Pancreas (tissue), 10 donors: ENCODE measurements around the gene SETD9. TPM values are rescaled to one million over a fixed set of nuclear protein-coding genes. Genes with fewer than 3 reads are reported as not detected.

Experiments
- ATAC-seq, 4 donors: fragments of 200-7000 bp; cut with Tn5 transposase; one replicate each; pipeline versions ENCODE4 v1.8.0 to v1.9.1; 2020; ENCODE audit warnings: mild to moderate bottlenecking in 4 of 4, moderate library complexity in 4 of 4
- DNase-seq, 6 donors: peaks; one replicate each; pipeline ENCODE4 v3.0.0-alpha.2; 2020
- FAIRE-seq: peaks from 2 replicates; lab custom pipeline; 2012; peaks lifted over from hg19 to GRCh38; lab: Jason Lieb, UNC
- H3K27ac ChIP-seq, 4 donors: fragments of 200-600 bp; sonication (generic); 1 replicate in 3 of 4; 2 replicates in 1 of 4; pipeline versions ENCODE4 v1.5.0 to v1.8.0; 2020
- H3K27me3 ChIP-seq, 4 donors: fragments of 200-600 bp; one replicate each; pipeline ENCODE4 v1.8.0; 2021
- H3K36me3 ChIP-seq, 3 donors: fragments of 200-600 bp; sonication (generic) in 1 of 3; one replicate each; pipeline versions ENCODE4 v1.5.0 to v1.8.0; 2020 to 2021
- H3K4me1 ChIP-seq, 3 donors: fragments of 200-600 bp; one replicate each; pipeline ENCODE4 v1.8.0; 2021
- H3K4me3 ChIP-seq, 4 donors: fragments of 200-600 bp; sonication (generic) in 2 of 4; one replicate each; pipeline versions ENCODE4 v1.5.0 to v1.8.0; 2020 to 2021
- H3K9me3 ChIP-seq, 4 donors: fragments of 200-600 bp; one replicate each; pipeline ENCODE4 v1.8.0; 2021
- WGBS, 2 donors: extraction: QIAGEN DNeasy Blood & Tissue Kit; methylation state at CpG; one replicate each; pipeline ENCODE4 v1.1.7; 2013; 5-methylcytosine and 5-hydroxymethylcytosine counted together
- intact Hi-C, 3 donors: fragments of 100-400 bp; cut with DNase I; formaldehyde crosslinking; loops; one replicate each; pipeline versions ENCODE4 v1.11.1 to v1.14.2; 2022
- polyA plus RNA-seq, 2 donors: library from polyadenylated mRNA; stranded (reverse); fragments of 200-250 nt; gene quantifications; one replicate each; pipeline ENCODE4 v1.2.3, GENCODE V29; 2013
- total RNA-seq, 6 donors: library from RNA; stranded (reverse); fragmentation: NEBNext Ultra II Directional in 4 of 6; extraction: Animal tissue kit (Norgen Biotek cat#: 25700) in 4 of 6; gene quantifications; one replicate each; pipeline versions ENCODE4 v1.2.1 to v1.2.4, GENCODE V29; 2021 to 2023
- TF ChIP-seq, protein P1 (sequence below), 4 donors: fragments of 200-600 bp; sonication (generic) in 3 of 4; IDR thresholded peaks; one replicate each; pipeline versions ENCODE4 v1.5.0 to v1.8.0; 2021; ENCODE audit warnings: antibody characterized with exemption in 4 of 4
- donor health status: healthy with polysubstance abuse.
- donor health status: DM: no; HTN: no; CAD: no; lungs with moderate emphysema.
- donor health status: DM: no; HTN: no; CAD: no.
- donor health status: control.
- donor health status: control.
- donor health status: Bipolar disorder and iron deficiency.
- donor health status: DM: yes; HTN: yes; CAD: no.
- donor health status: DM: no; HTN: no; CAD: no.
- donor health status: DM: no; HTN: no; CAD: no.
- donor health status: DM: yes; HTN: yes; CAD: no.

SETD9 gene
- total and polyA plus RNA-seq, 8 donors = 4.6 to 9.7 (median 6.5) TPM

DNA sequence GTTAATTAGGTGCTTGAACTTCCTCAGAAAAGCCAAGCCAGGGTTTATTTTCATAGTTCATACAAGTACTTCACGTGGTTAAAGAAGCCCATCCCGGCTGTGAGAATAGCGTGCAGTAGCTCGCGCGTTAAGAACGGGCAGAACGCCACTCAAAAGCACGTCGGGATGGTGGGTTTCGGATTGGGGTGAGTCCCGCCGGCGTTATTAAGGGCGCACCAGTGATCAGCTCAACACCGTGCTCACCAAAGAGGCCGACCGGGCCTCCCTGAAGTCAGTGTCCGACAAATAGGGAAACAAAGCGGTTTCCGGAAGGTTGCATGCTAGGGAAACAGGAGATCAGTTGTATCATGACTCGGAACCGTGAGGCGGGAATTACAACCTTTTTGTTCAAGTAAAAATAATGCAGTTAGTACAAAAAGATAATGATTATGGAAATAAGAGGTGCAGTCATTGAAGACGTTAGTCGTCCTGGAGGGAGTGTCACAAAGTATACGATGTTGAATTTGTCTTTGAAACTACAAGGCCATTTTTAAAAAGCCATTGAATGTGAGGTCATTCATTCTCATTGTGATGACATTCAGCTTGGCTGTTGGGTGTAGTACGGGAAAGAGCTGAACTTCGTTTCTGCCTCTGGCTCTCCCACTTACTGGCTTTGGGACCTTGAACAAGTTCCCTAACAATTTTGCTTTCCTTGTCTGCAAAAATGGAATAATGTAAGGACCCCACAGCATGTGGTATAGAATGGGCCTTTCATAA lies 992 bp downstream of the SETD9 start:
- Histone ChIP-seq H3K4me1 (peaks cover 0 to 8% (median 0%) of the 10 kb centered on the region in 3 donors), H3K27ac (peak overlapping the region; percentile 86 to 99 (median 98)), H3K36me3 (no peaks in the 10 kb centered on the region), H3K9me3 (no peaks in the 10 kb centered on the region), H3K4me3 (peak overlapping the region; percentile 38 to 61 (median 52)), H3K27me3 (no peaks in the 10 kb centered on the region)
- intact Hi-C loops = no loop called here
- ATAC-seq = peak; percentile 11 to 27 (median 19)
- TF ChIP-seq, protein P1, sequence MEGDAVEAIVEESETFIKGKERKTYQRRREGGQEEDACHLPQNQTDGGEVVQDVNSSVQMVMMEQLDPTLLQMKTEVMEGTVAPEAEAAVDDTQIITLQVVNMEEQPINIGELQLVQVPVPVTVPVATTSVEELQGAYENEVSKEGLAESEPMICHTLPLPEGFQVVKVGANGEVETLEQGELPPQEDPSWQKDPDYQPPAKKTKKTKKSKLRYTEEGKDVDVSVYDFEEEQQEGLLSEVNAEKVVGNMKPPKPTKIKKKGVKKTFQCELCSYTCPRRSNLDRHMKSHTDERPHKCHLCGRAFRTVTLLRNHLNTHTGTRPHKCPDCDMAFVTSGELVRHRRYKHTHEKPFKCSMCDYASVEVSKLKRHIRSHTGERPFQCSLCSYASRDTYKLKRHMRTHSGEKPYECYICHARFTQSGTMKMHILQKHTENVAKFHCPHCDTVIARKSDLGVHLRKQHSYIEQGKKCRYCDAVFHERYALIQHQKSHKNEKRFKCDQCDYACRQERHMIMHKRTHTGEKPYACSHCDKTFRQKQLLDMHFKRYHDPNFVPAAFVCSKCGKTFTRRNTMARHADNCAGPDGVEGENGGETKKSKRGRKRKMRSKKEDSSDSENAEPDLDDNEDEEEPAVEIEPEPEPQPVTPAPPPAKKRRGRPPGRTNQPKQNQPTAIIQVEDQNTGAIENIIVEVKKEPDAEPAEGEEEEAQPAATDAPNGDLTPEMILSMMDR (IDR thresholded peaks at IDR 0.05) = no peak
- FAIRE-seq = no peak
- peak in 5 of 6 donors; percentile 44 to 69 (median 56) for DNase-seq
- WGBS, 2 donors = 1% methylated on average over 29 of the region's 29 CpGs

GRCh38 chr5:56913766-56914165 lies 4.4 kb downstream of the SETD9 start:
- TF ChIP-seq, protein P1 (IDR thresholded peaks at IDR 0.05) = no peak
- WGBS, 2 donors = 86 to 94% methylated on average over 3 of the region's 3 CpGs
- H3K4me1 ChIP-seq = peaks cover 0 to 8% (median 0%) of the 10 kb centered on the region in 3 donors
- DNase-seq = no peak
- H3K27ac ChIP-seq = no peak overlapping the region
- intact Hi-C loops = no loop called here
- H3K9me3 ChIP-seq = no peaks in the 10 kb centered on the region
- no peaks in the 10 kb centered on the region for H3K27me3 ChIP-seq
- FAIRE-seq = no peak
- no peak overlapping the region for H3K4me3 ChIP-seq
- H3K36me3 ChIP-seq = no peaks in the 10 kb centered on the region
- ATAC-seq = no peak

GRCh38 chr5:56914678-56915077 lies 5.3 kb downstream of the SETD9 start:
- TF ChIP-seq, protein P1 (IDR thresholded peaks at IDR 0.05) = no peak
- Histone ChIP-seq H3K4me1 (peaks cover 0 to 8% (median 0%) of the 10 kb centered on the region in 3 donors), H3K27me3 (no peaks in the 10 kb centered on the region), H3K27ac (no peak overlapping the region), H3K4me3 (no peak overlapping the region), H3K36me3 (no peaks in the 10 kb centered on the region), H3K9me3 (no peaks in the 10 kb centered on the region)
- 81 to 87% methylated on average over 2 of the region's 2 CpGs for WGBS, 2 donors
- no peak for ATAC-seq
- DNase-seq = no peak
- no peak for FAIRE-seq
- intact Hi-C loops = no loop called here

- Histone ChIP-seq H3K4me1 (peaks cover 0 to 7% (median 0%) of the 10 kb centered on the region in 3 donors), H3K27me3 (no peaks in the 10 kb centered on the region), H3K9me3 (no peaks in the 10 kb centered on the region), H3K36me3 (peaks cover 0 to 8% (median under 1%) of the 10 kb centered on the region in 3 donors), H3K27ac (no peak overlapping the region), H3K4me3 (no peak overlapping the region)
- intact Hi-C loops = no loop called here
- DNase-seq (no peak), FAIRE-seq (no peak), ATAC-seq (peak in 1 of 4 donors; percentile 52)
- WGBS, 2 donors = 51 to 52% methylated on average over 2 of the region's 2 CpGs
- TF ChIP-seq, protein P1 (IDR thresholded peaks at IDR 0.05) = no peak
Observed at GRCh38 chr5:56917534-56917933, 8.1 kb downstream of the SETD9 start.

DNA sequence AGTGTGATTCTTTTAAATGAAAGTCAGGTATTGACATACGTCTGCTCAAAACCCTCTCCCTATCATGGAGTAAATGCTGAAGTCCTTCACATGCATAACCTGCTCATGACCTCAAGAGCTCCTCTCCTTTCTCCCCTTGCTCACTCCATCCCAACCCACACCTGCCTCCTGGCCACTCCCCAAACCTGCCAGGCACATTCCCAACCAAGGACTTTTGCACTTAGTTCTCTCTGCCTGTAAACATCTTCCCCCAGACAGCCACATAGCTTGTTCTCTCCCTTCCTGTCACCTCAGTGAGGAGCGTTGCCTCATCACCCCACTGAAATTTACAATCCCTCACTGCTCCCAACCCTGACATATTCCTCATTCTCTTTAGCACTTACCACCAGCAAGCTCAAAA lies 8.7 kb downstream of the SETD9 start:
- DNase-seq (no peak), ATAC-seq (peak in 1 of 4 donors; percentile 30), FAIRE-seq (no peak)
- no peaks in the 10 kb centered on the region for H3K9me3 ChIP-seq
- 67% methylated on average over 2 of the region's 2 CpGs for WGBS, 2 donors
- intact Hi-C loops = no loop called here
- H3K4me1 ChIP-seq = peaks cover 0 to 7% (median 0%) of the 10 kb centered on the region in 3 donors
- TF ChIP-seq, protein P1 (IDR thresholded peaks at IDR 0.05) = no peak
- H3K27me3 ChIP-seq = no peaks in the 10 kb centered on the region
- H3K27ac ChIP-seq = no peak overlapping the region
- no peak overlapping the region for H3K4me3 ChIP-seq
- H3K36me3 ChIP-seq = peaks cover 0 to 13% (median 5%) of the 10 kb centered on the region in 3 donors
